Dedifferentiated amniotic fluid mesenchymal stem cell (primary cell): ENCODE data around the gene AHSG.
"Not testable (repeated sequence)": the region's sequence is repeated elsewhere in the genome, so short reads cannot be mapped to it uniquely, and the experiment has no call there.

Source experiments
- DNase-seq: peaks from one replicate; pipeline ENCODE4 v3.0.0-alpha.2; 2016; ENCODE audit errors: extremely low spot score

The AHSG gene

DNA sequence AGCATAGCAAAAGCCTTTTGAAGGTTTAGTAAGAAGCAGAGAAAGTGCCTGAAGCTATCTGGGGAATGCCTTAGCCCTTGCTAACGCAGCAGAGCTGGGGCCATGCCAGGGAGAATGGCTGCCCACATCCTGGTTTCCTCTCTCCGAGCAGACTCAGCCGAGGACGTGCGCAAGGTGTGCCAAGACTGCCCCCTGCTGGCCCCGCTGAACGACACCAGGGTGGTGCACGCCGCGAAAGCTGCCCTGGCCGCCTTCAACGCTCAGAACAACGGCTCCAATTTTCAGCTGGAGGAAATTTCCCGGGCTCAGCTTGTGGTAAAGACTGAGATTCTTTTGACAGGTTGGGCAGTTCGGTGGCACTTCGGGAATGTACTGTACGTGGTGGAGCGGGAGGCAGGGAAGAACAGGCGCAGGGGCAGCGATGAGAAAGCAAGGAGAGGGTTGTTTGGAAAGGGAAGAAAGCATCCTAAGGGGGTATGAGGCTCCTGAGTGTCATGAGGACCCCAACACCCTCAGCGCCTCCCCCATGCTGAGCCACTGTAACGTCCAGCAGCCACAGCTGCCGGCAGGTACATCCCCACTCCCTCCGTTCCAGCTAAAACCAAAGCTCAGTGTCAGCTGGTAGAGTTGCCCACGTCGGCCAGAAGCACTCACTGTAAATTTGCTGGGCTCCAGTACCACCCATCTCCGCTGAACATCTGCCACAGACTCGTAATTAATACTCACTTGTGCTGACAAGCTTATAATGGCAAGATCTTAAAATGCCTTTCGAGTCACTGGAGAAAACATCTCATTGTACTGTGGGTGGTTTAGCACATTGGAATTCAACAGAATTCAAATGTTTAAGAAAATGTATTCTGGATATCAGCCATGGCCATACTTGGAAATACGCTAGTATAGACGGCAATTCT lies 4.4 kb downstream of the AHSG start:
- DNase-seq: peak; percentile 96

GRCh38 chr3:186618318-186618938 lies 5.6 kb downstream of the AHSG start:
- DNase-seq: no peak

DNA sequence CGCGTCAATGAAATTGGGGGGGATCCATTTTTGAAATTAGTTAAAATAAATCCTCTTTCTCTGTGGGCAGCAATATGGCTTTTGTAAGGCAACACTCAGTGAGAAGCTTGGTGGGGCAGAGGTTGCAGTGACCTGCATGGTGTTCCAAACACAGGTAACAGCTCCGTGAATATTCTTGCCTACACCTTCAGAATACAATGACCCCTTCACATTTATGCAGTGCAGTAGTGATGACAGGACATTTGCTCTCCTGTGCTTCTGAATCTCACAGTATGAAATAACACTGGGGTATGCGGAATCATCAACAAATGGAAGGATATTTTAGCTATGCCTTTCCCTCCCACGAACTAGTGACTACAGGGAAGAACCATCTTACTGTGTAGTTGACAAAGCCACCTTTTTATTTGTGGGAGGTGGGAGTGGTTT lies 6.9 kb downstream of the AHSG start:
- no peak for DNase-seq

DNA sequence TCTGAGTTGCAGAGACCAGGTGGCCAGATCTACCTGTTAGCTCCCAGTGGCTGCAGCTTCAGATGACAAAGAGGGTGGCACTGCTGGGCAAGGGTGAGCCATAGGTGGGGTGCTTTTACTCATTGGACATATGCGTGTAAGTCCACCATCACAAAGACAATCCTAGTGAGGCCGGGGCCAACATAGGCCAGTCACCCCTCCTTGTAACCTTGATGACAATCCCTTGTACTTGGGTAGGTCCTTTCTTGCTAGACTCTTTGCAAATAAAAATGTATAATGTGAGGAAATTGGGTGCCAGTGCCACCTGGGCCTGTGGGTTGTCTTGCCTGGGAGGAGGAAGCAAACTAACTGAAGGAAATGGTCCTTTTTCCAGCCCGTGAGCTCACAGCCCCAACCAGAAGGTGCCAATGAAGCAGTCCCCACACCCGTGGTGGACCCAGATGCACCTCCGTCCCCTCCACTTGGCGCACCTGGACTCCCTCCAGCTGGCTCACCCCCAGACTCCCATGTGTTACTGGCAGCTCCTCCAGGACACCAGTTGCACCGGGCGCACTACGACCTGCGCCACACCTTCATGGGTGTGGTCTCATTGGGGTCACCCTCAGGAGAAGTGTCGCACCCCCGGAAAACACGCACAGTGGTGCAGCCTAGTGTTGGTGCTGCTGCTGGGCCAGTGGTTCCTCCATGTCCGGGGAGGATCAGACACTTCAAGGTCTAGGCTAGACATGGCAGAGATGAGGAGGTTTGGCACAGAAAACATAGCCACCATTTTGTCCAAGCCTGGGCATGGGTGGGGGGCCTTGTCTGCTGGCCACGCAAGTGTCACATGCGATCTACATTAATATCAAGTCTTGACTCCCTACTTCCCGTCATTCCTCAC lies 7.6 kb downstream of the AHSG start:
- no peak for DNase-seq

DNA sequence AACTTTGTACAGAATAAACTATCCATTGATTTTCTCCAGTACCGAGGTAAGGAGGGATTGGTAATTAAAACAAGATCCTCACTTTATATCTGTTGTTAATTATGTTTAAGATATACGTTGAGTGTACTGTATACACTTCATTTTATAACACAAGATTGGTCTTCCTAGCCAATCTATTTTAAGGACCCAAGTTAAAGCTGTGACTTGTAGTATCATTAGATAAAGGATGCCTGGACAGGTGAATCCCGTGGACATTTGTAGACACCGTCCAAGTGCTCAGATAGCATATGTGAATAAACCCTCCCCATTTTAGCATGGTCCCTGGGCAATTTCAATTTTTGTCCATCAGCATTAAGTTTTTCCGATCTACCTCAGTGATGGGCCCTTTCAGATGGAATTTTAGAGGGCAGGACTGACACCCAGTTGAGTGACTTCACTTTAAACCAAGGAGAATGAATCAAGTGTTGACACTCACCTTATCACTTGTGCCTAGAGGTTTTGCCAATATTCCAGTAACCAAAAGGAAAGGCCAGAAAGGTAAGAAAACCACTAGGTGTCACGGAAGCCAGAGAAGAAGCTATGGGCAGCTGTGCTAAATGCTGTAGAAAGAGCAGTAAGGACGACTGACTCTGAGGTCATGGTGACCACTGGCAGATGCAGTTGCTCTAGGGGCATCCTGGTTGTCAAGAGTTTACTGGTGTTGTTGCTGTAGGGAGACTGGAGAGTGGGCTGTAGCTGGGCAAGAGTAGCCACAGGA lies 9.2 kb downstream of the AHSG start:
- DNase-seq: no peak

- no peak for DNase-seq
These were observed 9.9 kb downstream of the AHSG start for GRCh38 chr3:186622651-186623310.

- DNase-seq: no peak
These were observed 11.7 kb downstream of the AHSG start for GRCh38 chr3:186624598-186624997.

DNA sequence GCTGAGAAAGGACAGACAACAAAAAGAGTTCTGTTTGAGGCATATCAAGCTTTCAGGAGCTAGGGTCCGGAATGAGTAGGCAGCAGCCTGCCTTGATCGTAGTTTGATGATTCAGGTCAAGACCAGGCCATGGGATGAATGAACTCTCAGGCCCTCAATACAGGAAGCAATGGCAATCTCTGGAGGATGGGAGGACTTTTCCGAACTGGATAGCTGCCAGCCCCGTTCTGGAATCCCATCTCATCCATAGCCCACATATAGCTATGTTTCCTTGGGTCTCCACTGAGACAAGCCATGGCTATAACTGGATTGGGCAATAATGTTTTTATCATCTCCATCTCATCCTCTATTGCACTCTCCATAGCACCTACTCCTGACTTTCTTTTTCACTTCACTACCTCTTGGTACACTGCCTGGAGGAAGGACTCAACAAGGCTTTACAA lies 12.8 kb downstream of the AHSG start:
- no peak for DNase-seq

DNA sequence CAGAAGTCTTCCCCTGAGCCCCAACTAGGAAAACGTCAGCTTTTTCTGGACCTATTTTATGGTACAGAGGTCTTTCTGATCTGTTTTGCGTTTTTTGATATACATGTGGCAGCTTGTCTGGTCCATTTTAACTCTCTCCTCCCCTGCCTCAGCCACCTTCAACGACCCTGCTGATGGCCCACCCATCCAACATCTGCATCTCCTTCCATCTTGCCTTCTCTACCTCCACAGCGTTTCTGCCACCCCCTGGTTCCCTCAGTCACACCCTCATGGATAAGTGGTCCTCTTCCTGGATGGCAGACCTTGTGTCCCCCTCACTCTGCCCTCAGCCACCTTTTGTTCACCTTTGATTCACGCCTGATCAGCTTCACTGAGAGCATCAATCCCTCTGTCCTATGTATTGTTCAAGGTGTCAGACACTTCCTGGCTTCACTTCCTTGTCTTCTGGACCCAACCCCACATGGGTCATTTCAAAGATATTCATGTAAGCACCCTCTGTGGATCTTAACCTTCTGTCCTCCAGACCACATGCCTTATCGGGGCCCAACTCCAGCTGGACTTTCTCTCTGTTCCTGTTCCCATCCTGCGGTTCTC lies 13.5 kb downstream of the AHSG start:
- no peak for DNase-seq

GRCh38 chr3:186627852-186628414 lies 15.1 kb downstream of the AHSG start:
- no peak for DNase-seq

- DNase-seq: no peak
These were observed 15.9 kb downstream of the AHSG start for GRCh38 chr3:186628756-186629155.

GRCh38 chr3:186630950-186631641 lies 18.2 kb downstream of the AHSG start:
- DNase-seq: no peak

GRCh38 chr3:186633481-186633880 lies 20.6 kb downstream of the AHSG start:
- DNase-seq: no peak

DNA sequence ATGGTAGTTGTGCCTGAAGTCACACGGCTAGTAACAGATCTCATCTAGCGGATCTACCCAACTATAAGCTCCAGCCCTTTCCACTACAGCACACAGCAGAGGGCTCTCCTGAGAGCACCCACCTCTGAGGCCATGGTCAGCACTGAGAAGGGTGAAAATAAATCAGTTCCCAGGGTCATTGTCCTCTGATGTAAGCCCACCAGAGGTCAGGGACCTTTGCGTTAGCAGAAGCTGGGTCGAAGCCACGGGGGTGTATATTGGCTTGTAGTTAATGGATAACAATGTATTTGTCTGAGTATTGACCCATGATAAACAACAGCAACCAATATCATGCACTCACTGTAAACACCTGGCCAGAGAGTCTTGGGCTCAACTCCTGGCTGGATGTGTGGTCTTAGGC lies 21.3 kb downstream of the AHSG start:
- not testable (repeated sequence) for DNase-seq

DNA sequence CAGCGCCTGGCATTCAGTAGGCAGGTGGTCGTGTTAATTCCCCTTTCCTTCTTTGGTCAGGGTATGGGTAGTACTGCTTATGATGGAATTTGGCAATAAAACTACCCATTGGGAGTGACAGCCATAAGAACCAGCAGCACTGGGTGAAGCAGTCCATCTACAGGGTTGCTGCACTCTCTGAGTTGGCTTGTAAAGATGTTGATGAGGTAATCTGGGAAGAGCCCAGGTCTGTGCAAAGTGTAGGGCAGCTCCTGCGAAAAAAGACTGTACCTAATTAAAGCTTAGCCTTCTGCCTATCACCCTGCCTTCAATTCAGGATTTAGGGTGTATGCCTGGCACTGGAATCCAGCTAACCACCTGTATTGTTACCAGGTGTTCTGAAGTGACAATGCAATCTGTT lies 22.7 kb downstream of the AHSG start:
- DNase-seq: no peak

DNA sequence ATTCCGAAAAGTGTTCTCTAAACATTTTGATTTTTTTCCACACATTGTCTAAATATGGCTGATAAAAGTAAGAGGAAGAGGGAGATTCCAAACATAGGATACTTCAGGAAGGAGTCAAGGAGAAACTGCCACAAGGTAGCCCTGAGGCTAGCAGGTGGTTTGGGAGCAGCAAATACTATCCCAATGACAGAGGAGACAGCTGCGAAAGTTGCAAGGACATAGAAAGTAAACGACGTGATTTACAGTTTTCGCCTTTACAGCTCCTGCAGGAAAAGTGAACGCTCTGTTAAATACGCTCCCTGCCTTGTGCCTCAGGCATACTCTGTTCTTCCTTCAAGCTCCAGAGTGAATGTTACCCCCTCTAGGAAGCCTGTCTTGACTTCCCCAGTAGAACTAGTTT lies 23.7 kb downstream of the AHSG start:
- DNase-seq: no peak

DNA sequence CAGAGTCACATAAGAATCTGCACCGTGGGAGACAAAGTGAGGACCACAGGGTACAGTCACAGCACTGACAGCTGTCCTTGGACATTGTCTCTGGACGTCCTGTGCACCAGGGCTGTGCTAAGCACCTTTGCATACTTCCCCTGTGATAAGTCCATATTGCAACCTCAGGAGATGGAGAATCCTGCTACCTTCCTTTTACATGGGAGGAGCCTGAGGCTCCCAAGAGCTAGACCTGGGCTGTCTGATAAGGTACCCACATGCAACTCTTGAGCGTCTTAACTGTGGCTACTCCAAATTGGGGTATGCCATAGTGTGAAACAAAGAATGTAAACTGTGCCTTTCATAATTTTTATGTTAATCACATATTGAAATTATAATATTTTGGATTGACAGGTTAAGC lies 24.8 kb downstream of the AHSG start:
- no peak for DNase-seq

- DNase-seq: no peak
These were observed 25.4 kb downstream of the AHSG start for GRCh38 chr3:186638259-186638658.

DNA sequence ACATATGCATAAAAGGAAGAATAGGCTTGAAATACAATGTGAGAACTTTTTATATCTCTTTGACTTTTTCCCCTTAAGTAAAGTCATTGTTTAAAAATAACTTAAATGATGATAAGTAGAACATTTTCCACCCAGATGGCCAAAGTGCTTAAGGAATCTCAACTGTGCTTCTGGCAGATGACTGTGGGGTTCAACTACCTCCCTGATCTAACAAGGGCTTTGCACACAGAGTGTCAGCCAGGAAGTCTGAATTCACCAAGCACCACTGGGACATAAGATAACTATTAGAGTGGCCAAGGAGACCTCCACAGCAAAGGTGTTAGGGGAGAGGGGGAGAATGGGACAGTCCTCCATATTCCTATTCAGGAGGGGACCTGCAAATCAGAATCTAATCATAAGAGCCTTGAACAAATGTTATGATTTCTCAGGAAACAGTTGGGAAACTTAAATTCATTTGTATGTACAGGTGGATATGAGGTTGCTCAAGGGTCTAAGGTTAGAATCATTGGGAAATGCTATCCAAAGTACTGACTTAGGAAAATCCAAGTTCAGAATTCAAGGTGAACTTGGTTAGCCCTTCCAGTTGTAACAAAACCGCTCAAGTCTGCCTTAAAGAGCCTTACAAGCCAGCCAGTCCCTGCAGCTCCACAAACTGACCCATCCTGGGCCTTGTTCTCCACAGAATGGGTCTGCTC lies 27.1 kb downstream of the AHSG start, which contains the start of gene FETUB:
TSS of gene FETUB (plus strand) at position 622 of the 695 bp plus-strand sequence. CDS start at position 684, 62 bp downstream.
- DNase-seq: no peak
